SK-N-SH (cell line): ENCODE results near the gene WFIKKN1.

Experiments
- ELF1 ChIP-seq: IDR thresholded peaks from 2 replicates; pipeline ENCODE4 v1.4.0; 2012
- FOSL2 ChIP-seq: IDR thresholded peaks from 2 replicates; pipeline ENCODE4 v1.4.0; 2012; ENCODE audit warnings: low read depth, mild to moderate bottlenecking, moderate library complexity, borderline replicate concordance
- JUND ChIP-seq: IDR thresholded peaks from 2 replicates; pipeline ENCODE4 v1.4.0; 2012
- MEF2A ChIP-seq: IDR thresholded peaks from 2 replicates; pipeline ENCODE4 v1.4.0; 2012; ENCODE audit warnings: low read depth, borderline replicate concordance
- POLR2AphosphoS5 ChIP-seq: IDR thresholded peaks from 2 replicates; pipeline ENCODE4 v1.6.1; 2012; ENCODE audit warnings: low read depth, low read length
- SIN3A ChIP-seq: IDR thresholded peaks from 2 replicates; pipeline ENCODE4 v1.6.1; 2012; ENCODE audit warnings: low read depth, mild to moderate bottlenecking, low read length, moderate library complexity, borderline replicate concordance
- YY1 ChIP-seq: IDR thresholded peaks from 2 replicates; pipeline ENCODE4 v1.4.0; 2012; ENCODE audit warnings: low read depth, mild to moderate bottlenecking
- TF ChIP-seq, protein P1 (sequence below): fragments of 200-600 bp; sonication (generic); IDR thresholded peaks from 2 replicates; pipeline ENCODE4 v1.6.1; 2017; ENCODE audit warnings: antibody characterized with exemption, mild to moderate bottlenecking, moderate library complexity
- TF ChIP-seq, protein P2 (sequence below): fragments of 150-350 bp; IDR thresholded peaks from 2 replicates; pipeline ENCODE4 v1.6.1; 2016; ENCODE audit warnings: mild to moderate bottlenecking, low read depth, low read length

DNA sequence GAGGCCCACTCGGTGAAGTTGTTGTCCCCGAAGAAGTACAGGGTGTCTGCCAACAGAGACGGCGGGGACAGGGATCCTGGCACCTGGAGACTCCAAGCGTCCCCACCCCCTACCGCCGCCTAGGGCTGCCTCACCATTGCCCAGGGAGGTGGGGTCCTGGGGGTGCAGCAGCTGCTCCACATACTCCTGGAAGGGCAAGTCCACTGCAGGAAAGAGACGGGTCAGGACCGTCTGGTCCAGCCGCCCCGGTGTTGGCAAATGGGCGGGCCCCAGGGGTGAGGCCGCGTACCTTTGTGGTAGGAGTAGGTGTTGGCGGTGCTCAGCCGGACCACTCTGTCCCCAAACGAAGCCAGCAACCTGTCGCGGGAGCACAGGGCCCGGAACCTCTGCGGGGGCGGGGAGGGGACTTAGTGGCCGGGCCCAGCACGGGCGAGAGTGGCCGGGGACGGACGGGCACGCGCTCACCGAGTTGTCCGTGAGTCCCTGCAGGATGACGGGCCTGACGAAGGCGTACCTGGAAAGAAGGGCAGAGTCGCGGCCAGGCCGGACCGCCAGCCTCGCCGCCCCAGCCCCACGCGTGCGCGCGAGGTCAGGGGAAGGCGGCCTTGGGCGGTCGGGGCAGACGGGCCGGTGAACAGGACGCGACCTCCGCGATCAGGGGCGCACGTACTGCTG, 52.7 kb downstream of the WFIKKN1 start:
- TF ChIP-seq SIN3A (no peak), ELF1 (no peak; the same call in 1 of the 2 replicates), JUND (0 out of 2 replicates have a peak, but pooled peaks have one; percentile 3), MEF2A (no peak), POLR2AphosphoS5 (peak; percentile 55), YY1 (no peak), FOSL2 (no peak)
- TF ChIP-seq, protein P1, sequence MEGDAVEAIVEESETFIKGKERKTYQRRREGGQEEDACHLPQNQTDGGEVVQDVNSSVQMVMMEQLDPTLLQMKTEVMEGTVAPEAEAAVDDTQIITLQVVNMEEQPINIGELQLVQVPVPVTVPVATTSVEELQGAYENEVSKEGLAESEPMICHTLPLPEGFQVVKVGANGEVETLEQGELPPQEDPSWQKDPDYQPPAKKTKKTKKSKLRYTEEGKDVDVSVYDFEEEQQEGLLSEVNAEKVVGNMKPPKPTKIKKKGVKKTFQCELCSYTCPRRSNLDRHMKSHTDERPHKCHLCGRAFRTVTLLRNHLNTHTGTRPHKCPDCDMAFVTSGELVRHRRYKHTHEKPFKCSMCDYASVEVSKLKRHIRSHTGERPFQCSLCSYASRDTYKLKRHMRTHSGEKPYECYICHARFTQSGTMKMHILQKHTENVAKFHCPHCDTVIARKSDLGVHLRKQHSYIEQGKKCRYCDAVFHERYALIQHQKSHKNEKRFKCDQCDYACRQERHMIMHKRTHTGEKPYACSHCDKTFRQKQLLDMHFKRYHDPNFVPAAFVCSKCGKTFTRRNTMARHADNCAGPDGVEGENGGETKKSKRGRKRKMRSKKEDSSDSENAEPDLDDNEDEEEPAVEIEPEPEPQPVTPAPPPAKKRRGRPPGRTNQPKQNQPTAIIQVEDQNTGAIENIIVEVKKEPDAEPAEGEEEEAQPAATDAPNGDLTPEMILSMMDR: no peak
- TF ChIP-seq, protein P2, sequence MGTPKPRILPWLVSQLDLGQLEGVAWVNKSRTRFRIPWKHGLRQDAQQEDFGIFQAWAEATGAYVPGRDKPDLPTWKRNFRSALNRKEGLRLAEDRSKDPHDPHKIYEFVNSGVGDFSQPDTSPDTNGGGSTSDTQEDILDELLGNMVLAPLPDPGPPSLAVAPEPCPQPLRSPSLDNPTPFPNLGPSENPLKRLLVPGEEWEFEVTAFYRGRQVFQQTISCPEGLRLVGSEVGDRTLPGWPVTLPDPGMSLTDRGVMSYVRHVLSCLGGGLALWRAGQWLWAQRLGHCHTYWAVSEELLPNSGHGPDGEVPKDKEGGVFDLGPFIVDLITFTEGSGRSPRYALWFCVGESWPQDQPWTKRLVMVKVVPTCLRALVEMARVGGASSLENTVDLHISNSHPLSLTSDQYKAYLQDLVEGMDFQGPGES: no peak
